T-cell (primary cell): ENCODE results near the gene FRMD6. TPM values are rescaled to one million over a fixed set of nuclear protein-coding genes. Genes with fewer than 3 reads are reported as not detected.

Experiments
- ATAC-seq, 4 experiments: fragments of 200-7000 bp in 3 of 4; fragments of 150-1000 bp in 1 of 4; cut with Tn5 transposase; replicated peaks in 1 of 4; 1 replicate in 3 of 4; 2 replicates in 1 of 4; pipeline ENCODE4 v1.10.0; 2021; ENCODE audit warnings: moderate library complexity in 3 of 4, mild to moderate bottlenecking in 2 of 4, moderate number of reproducible peaks in 1 of 4
- CTCF ChIA-PET, 2 donors: fragments of 300-600 bp; sonication (Branson Sonifier 250); formaldehyde crosslinking; loops; one replicate each; lab custom pipeline; 2022; ENCODE audit warnings: antibody characterized with exemption in 2 of 2; lab: Charles Lee
- POLR2A ChIA-PET, 2 donors: fragments of 300-600 bp; sonication (Branson Sonifier 250); formaldehyde crosslinking; loops; one replicate each; lab custom pipeline; 2022; ENCODE audit warnings: antibody characterized with exemption in 2 of 2; lab: Charles Lee
- DNase-seq, 35 experiments: peaks; one replicate each; pipeline versions ENCODE4 v3.0.0 to v3.0.0-alpha.2; 2013 to 2023
- H3K27ac ChIP-seq: one replicate; pipeline ENCODE4 v1.5.1; 2013; ENCODE audit warnings: low read length
- H3K27me3 ChIP-seq, 2 experiments: replicated peaks in 1 of 2; 1 replicate in 1 of 2; 2 replicates in 1 of 2; pipeline versions ENCODE4 v1.6.1 to v1.7.0; 2013; ENCODE audit warnings: low read length in 1 of 2, mixed read lengths in 1 of 2; ENCODE audit not compliant: control insufficient read depth in 2 of 2, insufficient read depth in 2 of 2; ENCODE audit errors: extremely low read depth in 1 of 2
- H3K36me3 ChIP-seq, 2 donors: 1 replicate in 1 of 2; 2 replicates in 1 of 2; pipeline versions ENCODE4 v1.6.1 to v1.7.0; 2013; ENCODE audit warnings: low read length in 1 of 2; ENCODE audit not compliant: control insufficient read depth in 2 of 2, insufficient read depth in 1 of 2; ENCODE audit errors: extremely low read depth in 1 of 2
- H3K4me1 ChIP-seq, 2 experiments: 1 replicate in 1 of 2; 2 replicates in 1 of 2; pipeline versions ENCODE4 v1.6.1 to v1.7.0; 2013; ENCODE audit warnings: low read length in 2 of 2, mixed read lengths in 1 of 2; ENCODE audit not compliant: insufficient read depth in 2 of 2, control insufficient read depth in 1 of 2; ENCODE audit errors: extremely low read depth in 1 of 2
- H3K4me3 ChIP-seq, 2 donors: 1 replicate in 1 of 2; 2 replicates in 1 of 2; pipeline versions ENCODE4 v1.5.1 to v1.7.0; 2013; ENCODE audit warnings: mild to moderate bottlenecking in 2 of 2, low read length in 1 of 2, moderate library complexity in 1 of 2; ENCODE audit not compliant: control insufficient read depth in 1 of 2; ENCODE audit errors: extremely low read depth in 1 of 2
- H3K9me3 ChIP-seq: 2 replicates; pipeline ENCODE4 v1.7.0; 2013
- H3K27ac Mint-ChIP-seq, 2 donors: one replicate each; pipeline ENCODE4 v1.8.0; 2020 to 2021; ENCODE audit warnings: mild to moderate bottlenecking in 2 of 2, mixed read lengths in 2 of 2
- H3K27me3 Mint-ChIP-seq, 2 donors: one replicate each; pipeline ENCODE4 v1.8.0; 2021 to 2022; ENCODE audit warnings: mixed read lengths in 2 of 2
- H3K36me3 Mint-ChIP-seq: one replicate; pipeline ENCODE4 v1.8.0; 2021; ENCODE audit warnings: mixed read lengths
- H3K4me1 Mint-ChIP-seq, 3 donors: one replicate each; pipeline ENCODE4 v1.8.0; 2020 to 2022; ENCODE audit warnings: mixed read lengths in 3 of 3, mild to moderate bottlenecking in 1 of 3
- H3K4me3 Mint-ChIP-seq, 3 donors: one replicate each; pipeline ENCODE4 v1.8.0; 2020 to 2022; ENCODE audit warnings: mild to moderate bottlenecking in 3 of 3, mixed read lengths in 3 of 3, moderate library complexity in 3 of 3
- H3K9me3 Mint-ChIP-seq, 3 donors: one replicate each; pipeline ENCODE4 v1.8.0; 2020 to 2022; ENCODE audit warnings: mixed read lengths in 3 of 3
- WGBS: methylation state at CpG from one replicate; pipeline ENCODE4 v1.1.5; 2013; ENCODE audit warnings: missing lambda C conversion rate; ENCODE audit not compliant: insufficient coverage; 5-methylcytosine and 5-hydroxymethylcytosine counted together
- total RNA-seq, 35 experiments: library from RNA in 6 of 35; stranded (reverse) in 6 of 35; fragments of 120-200 nt in 1 of 35; gene quantifications; one replicate each; pipeline versions ENCODE4 v1.2.1 to v1.2.4 and lab custom pipeline; 2013 to 2026

Gene FRMD6
- total RNA-seq, 5 donors from 2014 or later (not counting 1 experiment from before 2014, with no cell fraction given) = 0.86 to 1.9 (median 1.5) TPM

DNA sequence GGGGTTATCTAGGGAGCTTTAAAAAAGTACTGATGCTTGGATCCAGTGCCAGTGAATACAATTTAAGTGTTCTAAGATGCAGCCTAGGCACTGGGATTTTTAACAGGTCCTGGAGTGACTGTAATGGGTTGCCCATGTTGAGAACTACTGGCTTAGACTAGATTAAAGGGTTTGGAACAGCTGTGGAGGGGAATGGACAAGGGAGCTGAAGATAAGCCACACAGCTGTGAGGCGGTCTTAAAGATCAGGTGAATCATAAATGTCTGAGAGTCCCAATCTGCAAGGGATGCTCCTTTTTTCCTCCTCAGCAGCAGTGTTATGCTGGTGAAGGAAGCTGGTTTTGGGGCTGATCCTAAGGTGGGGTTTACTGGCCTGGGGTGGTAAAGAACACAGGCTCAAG lies 35.5 kb upstream of the FRMD6 start:
- no peak overlapping the region for H3K4me3 ChIP-seq
- H3K4me1 ChIP-seq = no peaks in the 10 kb centered on the region
- H3K4me3 Mint-ChIP-seq = no peak overlapping the region
- H3K27me3 Mint-ChIP-seq = peaks cover 7 to 8% of the 10 kb centered on the region in 2 donors
- H3K27me3 ChIP-seq = no peaks in the 10 kb centered on the region
- CTCF ChIA-PET = no interaction called here
- no peaks in the 10 kb centered on the region for H3K9me3 ChIP-seq
- WGBS = 100% methylated on average over 1 of the region's 1 CpG
- H3K27ac Mint-ChIP-seq = no peak overlapping the region
- no peak for ATAC-seq
- POLR2A ChIA-PET = no interaction called here
- no peak for DNase-seq
- H3K9me3 Mint-ChIP-seq = no peaks in the 10 kb centered on the region
- no peak overlapping the region for H3K27ac ChIP-seq
- no peaks in the 10 kb centered on the region for H3K36me3 ChIP-seq
- H3K4me1 Mint-ChIP-seq = no peaks in the 10 kb centered on the region
- H3K36me3 Mint-ChIP-seq = no peaks in the 10 kb centered on the region

DNA sequence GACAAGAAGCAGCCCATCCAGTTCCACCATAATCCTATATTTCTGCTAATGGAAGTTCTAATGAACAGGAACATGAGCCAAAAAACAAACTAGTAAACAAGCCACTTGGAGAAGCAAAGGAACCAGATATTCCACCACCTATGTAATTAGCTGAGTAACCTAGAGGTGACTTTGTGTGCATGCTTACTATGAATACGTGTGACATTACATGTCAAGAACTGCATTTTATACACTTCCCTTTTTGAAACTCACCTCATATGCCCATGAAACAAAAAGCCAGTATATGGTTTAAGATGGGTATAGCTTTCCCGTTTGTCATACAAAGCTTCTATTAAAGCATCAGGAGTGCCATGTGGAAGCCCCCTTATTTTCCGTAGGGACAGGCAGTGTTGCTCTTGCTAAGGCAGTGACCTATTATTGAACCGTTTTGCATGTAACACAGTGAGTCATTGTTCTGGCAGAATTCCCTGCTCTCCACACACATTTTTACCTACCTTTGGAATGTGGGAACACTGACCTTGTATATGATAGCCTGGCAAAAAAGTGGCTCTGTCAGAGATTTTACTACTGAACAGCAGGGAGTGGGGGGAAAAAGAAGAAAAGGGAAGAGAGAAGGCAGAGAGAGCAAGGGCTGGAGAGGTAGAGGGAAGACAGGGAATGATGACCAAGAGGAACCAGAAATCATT lies 34.8 kb upstream of the FRMD6 start:
- DNase-seq = no peak
- H3K27me3 Mint-ChIP-seq = peaks cover 7 to 8% of the 10 kb centered on the region in 2 donors
- H3K9me3 Mint-ChIP-seq = no peaks in the 10 kb centered on the region
- no peak overlapping the region for H3K4me3 Mint-ChIP-seq
- Histone ChIP-seq H3K9me3 (no peaks in the 10 kb centered on the region), H3K4me1 (no peaks in the 10 kb centered on the region), H3K27ac (no peak overlapping the region), H3K4me3 (no peak overlapping the region), H3K27me3 (no peaks in the 10 kb centered on the region), H3K36me3 (no peaks in the 10 kb centered on the region)
- H3K27ac Mint-ChIP-seq = no peak overlapping the region
- WGBS = no CpG with 5 or more reads among the region's 4 CpGs
- POLR2A ChIA-PET = no interaction called here
- no peaks in the 10 kb centered on the region for H3K36me3 Mint-ChIP-seq
- CTCF ChIA-PET = no interaction called here
- H3K4me1 Mint-ChIP-seq = no peaks in the 10 kb centered on the region
- no peak for ATAC-seq

DNA sequence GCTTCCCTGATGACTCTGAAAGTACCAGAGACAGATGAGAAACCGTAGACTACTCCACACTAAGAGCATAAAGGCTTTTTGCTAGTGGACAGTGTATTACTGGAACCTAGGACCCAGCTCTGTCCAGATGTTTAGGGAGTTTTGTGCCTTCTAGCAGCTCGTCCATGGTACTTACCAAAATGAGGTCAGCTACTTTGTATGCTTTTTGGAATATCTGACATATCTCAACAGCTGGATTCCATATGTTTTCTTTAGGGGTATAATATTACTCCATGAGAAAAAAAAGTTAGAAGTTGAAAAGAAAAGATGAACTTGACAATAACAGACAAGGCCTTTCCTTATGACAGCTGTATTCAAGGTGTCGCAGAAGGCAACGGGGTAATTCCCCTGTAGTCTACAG lies 32.1 kb upstream of the FRMD6 start:
- Mint-ChIP-seq H3K36me3 (no peaks in the 10 kb centered on the region), H3K9me3 (peaks cover 0 to 4% (median 0%) of the 10 kb centered on the region in 3 donors), H3K4me1 (no peaks in the 10 kb centered on the region), H3K27ac (no peak overlapping the region), H3K27me3 (peaks cover 9 to 13% of the 10 kb centered on the region in 2 donors), H3K4me3 (no peak overlapping the region)
- no CpG with 5 or more reads among the region's 4 CpGs for WGBS
- ChIA-PET POLR2A (no interaction called here), CTCF (no interaction called here)
- Histone ChIP-seq H3K27ac (no peak overlapping the region), H3K36me3 (no peaks in the 10 kb centered on the region), H3K4me3 (no peak overlapping the region), H3K27me3 (no peaks in the 10 kb centered on the region), H3K4me1 (no peaks in the 10 kb centered on the region), H3K9me3 (no peaks in the 10 kb centered on the region)
- ATAC-seq = no peak
- no peak for DNase-seq

DNA sequence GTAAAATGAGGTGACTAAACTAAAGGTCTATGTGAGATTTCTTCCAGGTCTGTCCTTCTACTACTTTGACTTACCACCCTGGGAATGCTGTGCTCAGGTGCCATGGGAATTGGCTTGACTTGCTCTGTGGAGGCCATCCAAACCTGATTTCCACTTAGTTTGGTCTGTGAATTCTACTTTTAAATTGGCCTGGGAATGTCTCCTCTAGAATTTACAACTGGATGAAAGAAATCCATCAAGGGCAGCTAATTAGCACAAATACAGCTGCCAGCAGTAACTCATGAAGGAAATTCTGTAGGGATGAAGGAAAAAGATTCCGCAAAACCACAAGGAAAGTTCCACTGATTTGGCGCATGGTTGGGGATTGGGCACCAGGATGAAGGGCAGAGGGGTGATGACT lies 31.7 kb upstream of the FRMD6 start:
- Mint-ChIP-seq H3K36me3 (no peaks in the 10 kb centered on the region), H3K4me3 (no peak overlapping the region), H3K27me3 (peaks cover 9 to 13% of the 10 kb centered on the region in 2 donors), H3K4me1 (no peaks in the 10 kb centered on the region), H3K9me3 (peaks cover 0 to 4% (median 0%) of the 10 kb centered on the region in 3 donors), H3K27ac (no peak overlapping the region)
- ChIA-PET CTCF (interaction anchor here in 1 of 2 donors (0.6 kb wide), 1 partner anchor 1341 kb away, joined by 5 read pairs; no protein-coding TSS in a partner anchor), POLR2A (no interaction called here)
- Histone ChIP-seq H3K4me3 (no peak overlapping the region), H3K27ac (no peak overlapping the region), H3K4me1 (no peaks in the 10 kb centered on the region), H3K36me3 (no peaks in the 10 kb centered on the region), H3K27me3 (no peaks in the 10 kb centered on the region), H3K9me3 (no peaks in the 10 kb centered on the region)
- DNase-seq (no peak), ATAC-seq (no peak)
- 96% methylated on average over 2 of the region's 2 CpGs for WGBS

DNA sequence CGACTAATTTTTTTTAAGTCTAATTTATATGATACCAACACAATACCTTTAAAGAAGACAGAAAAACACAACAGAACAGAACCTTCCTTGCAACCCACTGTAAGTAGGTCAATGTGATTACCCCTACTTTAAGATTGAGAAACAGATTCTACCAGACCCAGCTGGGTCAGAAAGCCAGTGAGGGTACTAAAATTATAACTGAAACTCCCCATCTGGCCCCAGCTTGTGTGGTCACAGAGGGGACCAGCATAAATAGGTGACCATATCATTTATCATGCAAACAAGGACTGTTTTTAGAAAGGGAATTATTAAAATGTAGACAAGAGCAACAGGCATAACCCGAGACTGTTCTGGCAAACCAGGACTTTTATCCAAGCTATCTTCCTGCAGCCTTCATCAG lies 30.1 kb upstream of the FRMD6 start:
- H3K27me3 Mint-ChIP-seq = peaks cover 5 to 6% of the 10 kb centered on the region in 2 donors
- CTCF ChIA-PET = no interaction called here
- Histone ChIP-seq H3K27ac (no peak overlapping the region), H3K9me3 (no peaks in the 10 kb centered on the region), H3K4me1 (no peaks in the 10 kb centered on the region), H3K4me3 (no peak overlapping the region), H3K36me3 (no peaks in the 10 kb centered on the region), H3K27me3 (no peaks in the 10 kb centered on the region)
- ATAC-seq (no peak), DNase-seq (no peak)
- no CpG with 5 or more reads among the region's 2 CpGs for WGBS
- H3K4me1 Mint-ChIP-seq = peaks cover 0 to under 1% (median 0%) of the 10 kb centered on the region in 3 donors
- peaks cover 0 to 4% (median 0%) of the 10 kb centered on the region in 3 donors for H3K9me3 Mint-ChIP-seq
- H3K36me3 Mint-ChIP-seq = no peaks in the 10 kb centered on the region
- no peak overlapping the region for H3K4me3 Mint-ChIP-seq
- H3K27ac Mint-ChIP-seq = no peak overlapping the region
- POLR2A ChIA-PET = no interaction called here

DNA sequence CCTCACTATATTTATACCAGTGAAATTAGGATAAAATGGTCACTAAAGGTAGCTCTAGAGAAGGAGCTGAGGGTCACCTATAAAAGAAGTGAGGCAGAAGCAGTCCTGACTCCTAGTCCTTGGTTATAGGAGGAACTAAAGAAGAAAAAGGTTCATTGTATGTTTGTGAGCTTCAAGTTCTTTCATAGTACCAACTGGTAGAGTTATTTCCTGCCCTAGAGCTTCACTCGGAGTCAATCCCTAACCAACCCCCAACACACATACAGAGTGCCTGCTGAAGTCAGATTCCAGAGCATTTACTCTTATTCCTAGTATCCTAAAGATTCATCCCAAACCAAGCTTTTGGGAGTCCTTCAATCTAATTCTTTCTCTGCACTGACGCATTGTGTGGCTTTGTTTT lies 29.3 kb upstream of the FRMD6 start:
- Histone ChIP-seq H3K4me3 (no peak overlapping the region), H3K36me3 (no peaks in the 10 kb centered on the region), H3K27ac (no peak overlapping the region), H3K4me1 (no peaks in the 10 kb centered on the region), H3K9me3 (no peaks in the 10 kb centered on the region), H3K27me3 (no peaks in the 10 kb centered on the region)
- Mint-ChIP-seq H3K27me3 (peaks cover 5 to 6% of the 10 kb centered on the region in 2 donors), H3K9me3 (peaks cover 0 to 4% (median 0%) of the 10 kb centered on the region in 3 donors), H3K36me3 (no peaks in the 10 kb centered on the region), H3K4me3 (no peak overlapping the region), H3K4me1 (peaks cover 0 to 6% (median 5%) of the 10 kb centered on the region in 3 donors), H3K27ac (no peak overlapping the region)
- CTCF ChIA-PET = no interaction called here
- 88% methylated on average over 2 of the region's 2 CpGs for WGBS
- no peak for ATAC-seq
- DNase-seq = no peak
- POLR2A ChIA-PET = no interaction called here
